Kidney (tissue), 14 donors: ENCODE measurements around the gene SEMA6A. TPM values are rescaled to one million over a fixed set of nuclear protein-coding genes. Genes with fewer than 3 reads are reported as not detected.

Experiments used
- DNase-seq, 5 donors: peaks; one replicate each; pipeline ENCODE4 v3.0.0-alpha.2; 2013 to 2020
- FAIRE-seq: peaks from 2 replicates; lab custom pipeline; 2012; peaks lifted over from hg19 to GRCh38; lab: Jason Lieb, UNC
- H3K27ac ChIP-seq, 2 donors: one replicate each; pipeline ENCODE4 v1.7.0; 2013; ENCODE audit warnings: low read depth in 2 of 2, low read length in 2 of 2, inconsistent platforms in 1 of 2
- H3K27me3 ChIP-seq: one replicate; pipeline ENCODE4 v1.7.1; 2013; ENCODE audit warnings: low read length, inconsistent platforms; ENCODE audit not compliant: control insufficient read depth, insufficient read depth
- H3K36me3 ChIP-seq, 3 donors: one replicate each; pipeline versions ENCODE4 v1.7.0 to v1.7.1; 2013; ENCODE audit warnings: low read length in 3 of 3, control low read depth in 1 of 3, inconsistent platforms in 1 of 3; ENCODE audit not compliant: insufficient read depth in 3 of 3, control insufficient read depth in 2 of 3
- H3K4me1 ChIP-seq, 3 donors: one replicate each; pipeline versions ENCODE4 v1.7.0 to v1.7.1; 2013; ENCODE audit warnings: low read length in 3 of 3, inconsistent platforms in 1 of 3, low read depth in 1 of 3; ENCODE audit not compliant: control insufficient read depth in 2 of 3, insufficient read depth in 2 of 3
- H3K4me3 ChIP-seq, 3 donors: one replicate each; pipeline versions ENCODE4 v1.7.0 to v1.8.1; 2013; ENCODE audit warnings: low read length in 3 of 3, control low read depth in 1 of 3, inconsistent platforms in 1 of 3
- H3K9ac ChIP-seq, 3 donors: one replicate each; pipeline versions ENCODE4 v1.7.0 to v1.7.1; 2013; ENCODE audit warnings: low read length in 3 of 3, control low read depth in 1 of 3, inconsistent platforms in 1 of 3
- H3K9me3 ChIP-seq, 3 donors: one replicate each; pipeline versions ENCODE4 v1.7.0 to v1.7.1; 2013; ENCODE audit warnings: low read length in 3 of 3, control low read depth in 1 of 3, inconsistent platforms in 1 of 3; ENCODE audit not compliant: control insufficient read depth in 2 of 3, insufficient read depth in 1 of 3
- CTCF ChIP-seq: IDR thresholded peaks from 3 replicates; pipeline ENCODE4 v1.5.1; 2012; ENCODE audit warnings: mild to moderate bottlenecking, moderate library complexity, borderline replicate concordance; ENCODE audit not compliant: insufficient read depth; ENCODE audit errors: extremely low read depth
- intact Hi-C: fragments of 100-400 bp; cut with DNase I; formaldehyde crosslinking; loops from one replicate; pipeline ENCODE4 v1.11.1; 2022
- polyA plus RNA-seq: library from polyadenylated mRNA; stranded (reverse); fragments of 350-450 nt; fragmentation: Illumina TruSeq; extraction: RNeasy Lipid Tissue Mini Kit (QIAGEN cat#74804); gene quantifications from one replicate; pipeline ENCODE4 v1.2.3, GENCODE V29; 2014; ENCODE audit warnings: low read depth, low replicate concordance; ENCODE audit not compliant: insufficient read depth
- total RNA-seq: library from RNA; stranded (reverse); fragmentation: NEBNext Ultra II Directional; extraction: Animal tissue kit (Norgen Biotek cat#: 25700); gene quantifications from one replicate; pipeline ENCODE4 v1.2.1, GENCODE V29; 2021
- donor health status: control.
- donor health status: control.
- donor health status: control.
- donor health status: control.
- donor health status: control.
- donor health status: DM: yes; HTN: yes; CAD: no.
- donor health status: Normal renal cell carcinoma (clear cell type).

The SEMA6A gene
- total and polyA plus RNA-seq, 2 donors from 2014 or later = 4.0 to 51.6 TPM

- Histone ChIP-seq H3K9me3 (no peaks in the 10 kb centered on the region), H3K36me3 (no peaks in the 10 kb centered on the region), H3K27ac (no peak overlapping the region), H3K4me3 (no peak overlapping the region), H3K9ac (no peak overlapping the region), H3K4me1 (no peaks in the 10 kb centered on the region), H3K27me3 (no peaks in the 10 kb centered on the region)
- no peak for TF ChIP-seq CTCF
- DNase-seq (no peak), FAIRE-seq (no peak)
- intact Hi-C loops = no loop called here
Observed at GRCh38 chr5:116421080-116421629, 153.5 kb downstream of the SEMA6A start.

- no peak overlapping the region for H3K9ac ChIP-seq
- TF ChIP-seq CTCF = no peak
- no peak overlapping the region for H3K4me3 ChIP-seq
- H3K9me3 ChIP-seq = no peaks in the 10 kb centered on the region
- no peak overlapping the region for H3K27ac ChIP-seq
- FAIRE-seq = no peak
- H3K4me1 ChIP-seq = no peaks in the 10 kb centered on the region
- H3K36me3 ChIP-seq = no peaks in the 10 kb centered on the region
- H3K27me3 ChIP-seq = no peaks in the 10 kb centered on the region
- intact Hi-C loops = no loop called here
- DNase-seq = no peak
Observed at GRCh38 chr5:116420540-116420939, 154.1 kb downstream of the SEMA6A start.

- H3K9ac ChIP-seq = no peak overlapping the region
- DNase-seq (no peak), FAIRE-seq (no peak)
Observed at GRCh38 chr5:116419258-116419657, 155.4 kb downstream of the SEMA6A start.

More at GRCh38 chr5:116419258-116419657, 155.4 kb downstream of the SEMA6A start:
- Histone ChIP-seq H3K27ac (no peak overlapping the region), H3K4me1 (no peaks in the 10 kb centered on the region), H3K4me3 (no peak overlapping the region), H3K36me3 (no peaks in the 10 kb centered on the region), H3K27me3 (no peaks in the 10 kb centered on the region), H3K9me3 (no peaks in the 10 kb centered on the region)
- TF ChIP-seq CTCF = no peak
- intact Hi-C loops = no loop called here
